ENCODE data around the gene RHOXF2.
"Not testable (repeated sequence)": the region's sequence is repeated elsewhere in the genome, so short reads cannot be mapped to it uniquely, and the experiment has no call there.

- not testable (repeated sequence) for TF ChIP-seq CTCF (IDR thresholded peaks at IDR 0.05 in 4 of 5, conservative IDR thresholded peaks at IDR 0.05 in 1 of 5); POLR2A (IDR thresholded peaks at IDR 0.05)
Observed at GRCh38 chrX:120150109-120150744, 8.2 kb upstream of the RHOXF2 start.
